SIG-M5 treated with dmso at 0.1 percent for 504 hours (cell line): ENCODE results near the gene PACSIN2.
"Not testable (repeated sequence)": the region's sequence is repeated elsewhere in the genome, so short reads cannot be mapped to it uniquely, and the experiment has no call there.

ENCODE experiments used
- DNase-seq: peaks from one replicate; lab custom pipeline; 2025; ENCODE audit not compliant: unreplicated experiment; lab: John Stamatoyannopoulos, UW

The PACSIN2 gene, protein sequence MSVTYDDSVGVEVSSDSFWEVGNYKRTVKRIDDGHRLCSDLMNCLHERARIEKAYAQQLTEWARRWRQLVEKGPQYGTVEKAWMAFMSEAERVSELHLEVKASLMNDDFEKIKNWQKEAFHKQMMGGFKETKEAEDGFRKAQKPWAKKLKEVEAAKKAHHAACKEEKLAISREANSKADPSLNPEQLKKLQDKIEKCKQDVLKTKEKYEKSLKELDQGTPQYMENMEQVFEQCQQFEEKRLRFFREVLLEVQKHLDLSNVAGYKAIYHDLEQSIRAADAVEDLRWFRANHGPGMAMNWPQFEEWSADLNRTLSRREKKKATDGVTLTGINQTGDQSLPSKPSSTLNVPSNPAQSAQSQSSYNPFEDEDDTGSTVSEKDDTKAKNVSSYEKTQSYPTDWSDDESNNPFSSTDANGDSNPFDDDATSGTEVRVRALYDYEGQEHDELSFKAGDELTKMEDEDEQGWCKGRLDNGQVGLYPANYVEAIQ

DNA sequence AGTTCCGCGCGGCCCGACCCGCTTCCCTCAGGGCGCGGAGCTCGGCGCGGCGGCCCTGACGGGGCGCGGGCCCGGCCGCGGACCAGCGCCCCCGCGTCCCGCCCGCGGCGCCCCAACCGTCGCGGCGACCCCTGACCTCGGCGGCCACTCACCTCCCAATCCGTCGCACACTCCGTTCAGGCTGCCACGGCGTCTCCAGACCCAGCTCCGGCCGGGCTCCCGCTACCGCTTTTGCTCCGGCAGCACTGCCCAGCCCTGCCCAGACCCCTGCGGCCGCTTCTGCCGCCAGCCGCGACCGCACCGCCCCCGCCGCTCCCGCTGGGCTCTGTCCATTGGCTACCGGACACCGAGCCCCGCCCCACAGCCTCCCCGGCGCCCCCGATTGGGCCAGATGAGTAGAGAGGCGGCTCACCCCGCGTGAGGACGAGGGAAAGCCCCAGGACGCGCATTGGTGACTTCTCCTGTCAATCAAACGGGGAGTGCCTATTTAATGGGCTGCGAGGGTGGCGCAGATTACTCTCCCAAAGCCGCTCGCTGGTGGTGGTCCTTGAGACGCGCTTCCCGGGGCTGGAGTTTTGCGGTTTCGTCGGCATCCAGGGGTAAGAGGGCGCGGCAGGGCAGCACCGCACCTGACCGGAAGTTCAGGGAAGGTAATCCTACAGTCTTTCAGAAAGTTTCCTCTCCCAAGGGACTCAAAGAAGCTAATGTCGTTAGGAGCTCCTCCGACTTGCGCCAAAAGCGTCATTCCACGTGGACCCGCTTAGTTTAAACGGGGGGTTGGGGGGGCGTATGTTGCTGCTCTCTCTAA is at the start of gene PACSIN2:
Gene PACSIN2, minus strand, starts transcription at position 281 of the 808 bp plus-strand sequence. CDS start 103,069 bp downstream, outside the sequence.
- DNase-seq: peak; percentile 92

DNA sequence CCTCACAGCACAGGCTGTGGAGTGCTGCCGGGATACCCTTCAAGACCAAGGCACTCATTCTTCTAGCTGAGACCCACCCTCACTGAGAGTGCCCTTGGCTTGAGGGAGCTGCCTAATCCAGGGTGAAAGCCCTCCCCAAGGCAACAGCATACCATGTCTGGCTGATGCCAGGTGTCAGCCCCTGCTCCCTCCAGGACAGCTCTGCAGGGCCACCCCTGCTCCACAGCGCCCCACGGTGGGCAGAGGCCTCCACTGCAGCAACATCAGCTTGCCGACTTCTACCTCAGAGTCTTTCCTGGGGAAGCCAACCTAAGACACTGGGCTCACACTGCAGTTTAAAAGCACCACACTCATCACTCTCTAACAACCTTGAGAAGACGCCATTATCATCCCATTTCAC is 45.2 kb upstream of the PACSIN2 start:
- no peak for DNase-seq

DNA sequence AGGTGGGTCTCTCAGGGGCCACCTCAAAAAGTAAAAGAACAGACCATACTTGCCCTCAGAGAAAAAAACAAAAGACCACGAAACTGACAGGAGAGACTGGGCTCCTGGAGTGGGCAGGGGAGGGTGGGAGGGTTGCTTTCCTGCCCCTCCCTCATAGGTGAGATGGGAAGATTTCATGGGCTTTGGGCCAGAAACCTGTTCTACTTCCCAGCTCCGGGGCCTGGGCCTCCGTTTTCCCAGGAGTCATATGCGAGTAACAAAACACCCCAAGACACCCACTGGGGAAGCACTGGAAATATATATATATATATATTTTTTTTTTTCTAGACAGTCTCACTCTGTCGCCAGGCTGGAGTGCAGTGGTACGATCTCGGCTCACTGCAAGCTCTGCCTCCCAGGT is 42.7 kb upstream of the PACSIN2 start:
- DNase-seq: no peak

DNA sequence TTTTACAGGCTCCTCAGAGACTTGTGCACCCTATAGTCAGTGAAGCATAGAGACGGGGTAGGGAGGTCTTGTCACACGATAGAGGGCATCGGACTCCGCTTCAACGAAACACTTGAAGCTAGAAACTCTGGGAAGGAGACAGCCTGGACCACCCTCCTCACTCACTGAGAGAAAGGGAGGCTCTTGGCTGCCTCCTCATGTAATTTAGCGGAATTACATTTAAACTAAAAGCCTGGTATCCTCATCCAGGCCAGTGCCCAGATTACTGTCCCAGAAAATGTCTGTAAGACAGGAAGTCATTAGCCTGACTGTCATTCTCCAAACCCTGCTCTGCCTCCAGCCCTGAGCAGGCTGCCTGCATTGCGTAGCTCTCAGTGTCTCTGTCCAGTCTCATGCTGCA is 38.2 kb upstream of the PACSIN2 start:
- no peak for DNase-seq

DNA sequence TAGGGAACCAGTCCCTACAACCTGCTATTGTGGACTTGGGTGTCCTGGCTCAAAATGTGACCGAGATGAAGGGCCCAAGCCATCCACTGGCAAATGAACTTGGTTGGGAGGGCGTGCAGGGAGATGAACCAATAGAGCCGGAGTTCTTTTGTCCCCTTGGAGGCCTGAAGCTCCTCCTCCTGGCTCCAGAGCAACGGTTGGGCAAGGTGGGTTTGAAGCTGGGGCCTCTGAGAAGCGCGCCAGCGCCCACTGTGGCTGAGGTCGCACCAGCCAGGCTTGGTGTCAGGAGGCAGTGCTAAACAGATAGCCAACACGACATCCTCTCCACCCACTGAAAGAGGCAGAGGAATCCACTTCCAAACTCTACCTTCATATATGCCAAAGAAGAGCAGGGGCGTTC is 36.0 kb upstream of the PACSIN2 start:
- DNase-seq: no peak

DNA sequence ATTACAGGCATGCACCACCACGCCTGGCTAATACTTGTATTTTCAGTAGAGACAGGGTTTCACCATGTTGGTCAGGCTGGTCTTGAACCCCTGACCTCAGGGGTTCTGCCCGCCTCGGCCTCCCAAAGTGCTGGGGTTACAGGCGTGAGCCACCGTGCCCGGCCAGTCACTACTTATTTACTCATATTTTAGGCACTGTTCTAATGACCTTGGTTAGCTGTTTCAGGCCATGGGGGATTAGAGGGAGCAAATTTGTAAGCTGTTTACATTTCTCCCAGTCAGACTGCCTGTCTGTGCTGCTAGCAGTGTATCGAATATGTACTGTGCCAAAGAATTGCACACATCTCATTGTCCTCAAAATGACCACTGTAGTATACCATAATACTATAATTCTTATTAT is 32.7 kb upstream of the PACSIN2 start:
- no peak for DNase-seq

DNA sequence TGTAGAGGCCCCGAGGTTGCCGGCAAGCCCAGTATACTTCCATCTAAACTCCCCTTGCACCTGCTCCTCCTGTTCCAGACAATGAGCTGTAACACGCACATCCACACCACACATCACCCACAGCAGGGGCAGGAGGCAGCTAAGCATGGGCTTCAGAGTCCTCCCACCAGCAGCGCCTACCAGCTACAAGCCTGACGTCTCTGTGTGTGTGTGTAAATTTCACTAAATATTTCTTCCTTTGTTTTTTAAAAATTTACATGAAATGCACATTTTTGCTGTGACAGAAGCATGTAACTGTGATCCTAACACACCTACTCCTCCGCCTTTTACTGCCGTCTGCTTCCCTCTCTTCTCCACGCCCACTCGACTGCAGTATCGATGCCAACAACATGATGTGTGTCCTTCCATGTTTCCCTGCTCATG is 29.4 kb upstream of the PACSIN2 start:
- DNase-seq: no peak

DNA sequence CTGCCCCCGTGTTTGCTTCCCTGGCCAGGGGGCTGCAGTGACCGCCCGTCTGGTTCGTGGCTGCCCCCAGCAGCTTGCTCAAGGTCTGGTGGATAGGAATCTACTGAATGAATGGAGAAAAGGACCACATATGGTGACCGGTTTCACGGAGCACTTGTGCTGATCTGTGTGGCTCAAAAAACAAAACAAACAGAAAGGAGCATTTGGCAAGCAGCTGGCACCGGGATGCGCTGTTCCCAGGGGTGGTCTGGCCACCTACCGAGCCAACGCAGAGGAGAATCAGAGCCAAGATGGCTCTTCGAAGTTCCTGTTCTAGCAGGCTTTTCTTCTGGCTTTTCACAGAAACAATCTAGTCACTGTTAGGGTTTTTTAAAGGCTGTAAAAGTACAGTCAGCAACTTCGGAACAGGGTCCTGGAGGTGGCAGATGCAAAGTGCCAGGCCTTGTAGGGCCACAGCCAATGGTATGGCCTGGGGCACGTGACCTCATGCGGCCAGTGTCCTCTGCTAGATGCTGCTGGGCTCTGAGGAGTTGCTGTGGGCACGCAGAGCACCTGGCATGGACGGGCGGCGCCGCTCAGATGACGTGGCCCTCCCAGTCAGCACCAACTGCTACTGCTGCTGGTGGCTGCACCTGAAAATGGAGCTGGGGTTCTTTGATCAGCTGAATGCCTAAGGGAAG is 27.3 kb upstream of the PACSIN2 start:
- DNase-seq: no peak

DNA sequence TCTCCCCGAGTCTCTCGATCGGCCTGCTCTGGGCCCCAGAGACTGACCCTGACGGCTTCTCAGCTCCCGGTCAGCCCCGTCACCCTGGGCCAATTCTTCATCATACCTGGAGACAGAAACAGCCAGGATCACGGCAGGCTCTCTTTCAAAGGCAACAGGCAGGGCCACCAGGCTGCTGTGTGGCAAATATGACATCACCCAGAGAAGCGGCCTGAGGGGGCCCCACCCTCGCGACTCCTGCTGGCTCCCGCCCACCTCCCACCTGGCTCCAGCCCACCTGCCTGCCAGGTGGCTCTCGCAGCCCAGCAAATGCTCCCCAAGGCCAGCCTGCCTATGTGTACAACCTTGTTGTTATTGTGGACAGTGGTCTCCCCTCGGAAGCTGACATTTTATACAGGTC is 24.9 kb upstream of the PACSIN2 start:
- DNase-seq: no peak

DNA sequence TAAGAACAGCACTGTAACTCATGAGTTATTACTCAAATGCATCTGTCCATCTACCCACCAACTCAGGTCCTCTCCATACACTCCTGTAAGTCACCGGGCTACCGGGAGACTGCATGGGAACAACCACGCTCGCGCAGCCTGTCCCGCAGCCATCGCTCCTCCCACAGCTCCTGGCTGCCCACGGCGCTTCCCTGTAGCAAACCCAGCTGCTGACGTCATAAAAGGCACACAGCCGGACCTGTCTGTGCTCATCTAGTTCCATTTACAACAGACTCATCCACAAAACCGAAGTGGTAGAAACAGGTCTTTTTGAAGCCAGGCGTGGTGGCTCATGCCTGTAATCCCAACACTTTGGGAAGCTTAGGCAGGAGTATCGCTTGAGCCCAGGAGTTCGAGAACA is 23.4 kb upstream of the PACSIN2 start:
- DNase-seq: no peak

DNA sequence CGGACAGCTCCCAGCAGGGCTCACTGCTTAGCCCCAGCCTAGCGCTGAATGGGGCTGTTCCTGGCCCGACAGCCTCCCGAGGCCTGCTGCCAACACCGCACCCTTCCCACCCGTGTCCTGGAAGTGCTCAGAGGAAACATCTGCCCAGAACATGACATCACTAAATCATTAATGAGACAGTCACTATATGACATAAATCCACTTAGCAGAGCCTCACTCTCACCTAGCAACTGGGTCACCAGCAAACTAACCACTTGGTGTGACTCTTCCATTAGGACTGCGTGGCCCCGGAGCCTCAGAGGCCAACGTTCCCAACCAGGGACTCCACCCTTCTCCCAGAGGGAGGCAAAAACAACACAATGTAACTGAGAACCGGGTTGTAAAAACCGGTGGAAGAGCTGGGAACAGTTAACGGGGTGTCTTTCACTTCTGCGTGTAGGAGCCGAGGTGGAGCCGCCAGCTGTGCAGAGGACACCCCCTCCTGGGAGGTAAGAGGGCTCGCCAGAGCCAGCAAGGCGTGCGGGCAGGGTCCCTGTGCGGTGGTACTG is 21.4 kb upstream of the PACSIN2 start:
- DNase-seq: no peak

DNA sequence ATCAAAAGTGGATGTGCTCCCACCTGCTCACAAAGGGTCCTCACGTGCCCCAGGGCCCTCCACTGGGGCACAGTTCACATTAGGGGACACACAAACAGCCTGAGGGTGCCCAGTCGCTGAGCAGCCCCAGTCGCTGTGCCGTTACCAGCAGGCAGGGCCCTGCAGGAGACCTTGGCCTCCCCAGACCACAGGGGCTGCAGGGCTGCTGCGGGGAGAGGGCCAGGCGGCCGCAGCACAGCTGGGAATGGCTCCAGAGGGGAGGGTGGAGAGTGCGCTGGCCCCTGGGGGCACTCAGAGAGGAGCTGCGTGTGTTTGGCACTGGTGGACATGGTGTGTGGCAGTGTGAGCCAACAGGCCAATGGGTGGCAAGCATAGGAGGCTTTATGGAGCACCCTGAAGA is 20.3 kb upstream of the PACSIN2 start:
- no peak for DNase-seq

DNA sequence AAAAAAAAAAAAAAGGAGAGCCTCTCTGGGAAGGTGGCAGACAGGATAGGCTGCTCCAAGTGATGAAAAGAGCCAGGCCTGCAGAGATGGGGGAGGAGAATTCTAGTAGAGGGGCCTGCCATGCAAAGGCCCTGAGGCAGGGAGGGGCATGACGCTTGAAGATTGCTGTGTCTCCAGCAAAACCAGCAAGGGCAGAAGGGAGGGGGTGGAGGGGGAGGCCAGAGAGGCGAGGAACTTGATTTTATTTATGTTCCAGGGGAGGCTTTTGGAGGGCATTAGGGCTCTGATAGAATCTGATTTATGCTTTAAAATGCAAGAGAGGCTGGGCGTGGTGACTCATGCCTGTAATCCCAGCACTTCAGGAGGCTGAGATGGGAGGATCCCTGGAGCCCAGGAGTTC is 16.7 kb upstream of the PACSIN2 start:
- DNase-seq: no peak

DNA sequence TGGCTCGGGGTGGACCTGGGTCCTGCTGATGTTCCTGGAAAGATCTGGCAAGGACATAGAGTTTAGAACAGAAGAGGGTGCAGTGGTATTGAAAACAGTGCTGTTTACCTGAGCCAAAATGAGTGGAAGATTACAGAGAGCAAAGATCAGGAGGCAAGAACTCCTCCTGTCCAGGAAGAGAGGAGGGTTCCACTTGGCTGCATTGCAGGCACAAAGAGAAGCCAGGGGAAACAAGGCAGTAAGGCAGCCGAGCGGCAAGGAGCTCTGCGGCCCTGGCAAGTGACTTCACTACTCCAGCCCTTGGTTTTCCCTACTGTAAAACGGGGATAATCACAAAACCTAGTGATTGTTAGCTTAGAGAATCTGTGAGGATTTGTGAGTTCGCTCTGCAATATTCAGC is 3.7 kb upstream of the PACSIN2 start:
- no peak for DNase-seq

DNA sequence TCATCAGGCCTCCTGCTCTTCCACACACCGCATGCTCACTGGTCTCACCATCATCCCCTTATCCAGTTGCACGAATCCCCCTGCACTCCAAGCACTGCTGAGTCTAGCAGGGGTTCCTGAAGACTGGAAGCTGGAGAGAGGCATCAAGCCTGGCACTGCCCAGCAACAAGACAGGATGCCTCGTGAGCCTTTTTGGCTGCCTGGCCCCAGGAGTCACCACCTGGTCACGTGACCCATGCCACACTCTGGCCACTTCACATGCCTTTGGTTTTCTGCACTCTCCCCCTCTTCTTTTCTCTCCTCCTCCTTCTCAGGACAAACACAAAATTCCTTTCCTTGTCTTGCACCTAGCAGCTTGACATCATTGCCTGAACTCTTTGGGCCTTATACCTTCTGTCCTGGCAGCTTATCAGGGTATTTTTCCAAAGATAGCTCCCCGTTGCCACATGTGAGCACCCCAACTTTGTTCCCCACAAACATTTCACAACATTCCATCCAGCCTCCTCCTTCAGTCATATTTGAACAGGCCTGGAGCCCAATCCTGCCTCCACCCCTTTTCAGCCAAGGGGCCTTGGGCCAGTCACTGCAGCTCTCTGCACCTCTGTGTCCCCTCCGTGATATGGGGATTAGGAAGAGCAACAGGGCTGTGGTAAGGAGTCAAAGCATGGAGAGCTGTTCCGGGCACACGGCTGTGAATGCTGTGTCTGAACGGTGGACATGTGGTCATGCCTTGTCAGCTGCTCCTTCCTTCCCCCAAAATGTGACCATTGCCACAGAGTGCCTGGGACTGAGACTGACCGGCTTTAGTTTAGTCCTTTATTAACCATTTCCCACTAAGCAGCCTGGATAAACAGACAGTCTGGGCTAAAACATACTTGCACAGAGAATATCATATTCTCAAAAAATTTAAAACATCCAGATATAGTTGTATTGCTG is 2.8 kb upstream of the PACSIN2 start:
- no peak for DNase-seq

DNA sequence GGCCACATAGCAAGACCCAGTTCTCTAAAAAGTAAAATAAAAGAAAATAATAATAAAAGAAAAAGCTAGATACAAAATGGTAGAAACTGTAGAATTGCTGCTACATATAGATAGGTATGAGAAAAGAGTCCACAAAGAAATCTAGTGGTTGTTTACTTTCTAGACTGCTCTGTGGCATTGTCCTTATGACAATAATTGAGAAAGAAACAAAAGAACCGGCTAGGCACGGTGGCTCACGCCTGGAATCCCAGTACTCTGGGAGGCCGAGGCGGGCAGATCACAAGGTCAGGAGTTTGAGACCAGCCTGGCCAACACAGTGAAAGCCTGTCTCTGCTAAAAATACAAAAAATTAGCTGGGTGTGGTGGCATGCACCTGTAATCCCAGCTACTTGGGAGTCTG is 1.2 kb upstream of the PACSIN2 start:
- not testable (repeated sequence) for DNase-seq

DNA sequence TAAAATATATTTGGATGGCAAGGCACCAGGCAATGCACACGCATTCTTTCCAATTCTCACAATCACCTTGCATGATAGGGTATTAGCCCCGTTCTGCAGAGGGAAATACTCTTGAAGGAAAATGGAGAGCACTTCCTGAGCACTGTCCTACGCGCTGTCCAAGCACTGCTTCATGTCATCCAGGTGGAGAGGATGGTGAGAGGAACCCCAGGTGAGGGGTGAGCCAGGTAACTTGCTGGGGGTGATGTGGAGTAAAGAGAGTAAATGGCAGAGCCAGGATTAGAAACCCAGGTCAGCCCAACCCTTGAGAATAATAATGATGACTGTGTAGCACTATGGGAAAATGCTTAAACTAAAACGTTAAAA is 711 bp upstream of the PACSIN2 start:
- DNase-seq: no peak

DNA sequence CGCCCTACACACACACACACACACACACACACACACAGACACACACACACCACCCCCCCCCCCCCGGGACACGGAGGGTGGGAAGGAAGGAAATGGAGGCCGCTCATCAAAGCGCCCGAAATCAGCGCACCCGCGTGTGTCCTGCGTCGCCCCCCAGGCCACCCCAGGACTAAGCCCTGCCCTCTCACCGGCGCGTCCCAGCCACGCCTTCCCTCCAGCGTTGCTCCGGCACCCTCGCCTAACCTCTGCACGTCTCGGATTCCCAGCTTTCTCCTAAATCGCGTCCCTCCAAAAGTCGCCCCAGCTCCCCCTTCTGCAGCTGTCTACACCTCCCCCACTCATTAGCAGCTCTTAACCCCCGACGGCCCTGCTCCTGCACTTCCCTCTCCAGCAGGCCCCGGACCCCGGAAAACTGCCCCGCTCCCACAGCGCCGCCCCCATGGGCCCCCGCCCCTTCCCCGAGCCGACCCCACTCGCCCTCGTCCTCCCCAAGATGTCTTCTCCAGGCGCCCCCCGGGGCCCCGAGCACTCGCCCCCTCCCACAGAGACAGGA is 557 bp downstream of the PACSIN2 start:
- DNase-seq: no peak

DNA sequence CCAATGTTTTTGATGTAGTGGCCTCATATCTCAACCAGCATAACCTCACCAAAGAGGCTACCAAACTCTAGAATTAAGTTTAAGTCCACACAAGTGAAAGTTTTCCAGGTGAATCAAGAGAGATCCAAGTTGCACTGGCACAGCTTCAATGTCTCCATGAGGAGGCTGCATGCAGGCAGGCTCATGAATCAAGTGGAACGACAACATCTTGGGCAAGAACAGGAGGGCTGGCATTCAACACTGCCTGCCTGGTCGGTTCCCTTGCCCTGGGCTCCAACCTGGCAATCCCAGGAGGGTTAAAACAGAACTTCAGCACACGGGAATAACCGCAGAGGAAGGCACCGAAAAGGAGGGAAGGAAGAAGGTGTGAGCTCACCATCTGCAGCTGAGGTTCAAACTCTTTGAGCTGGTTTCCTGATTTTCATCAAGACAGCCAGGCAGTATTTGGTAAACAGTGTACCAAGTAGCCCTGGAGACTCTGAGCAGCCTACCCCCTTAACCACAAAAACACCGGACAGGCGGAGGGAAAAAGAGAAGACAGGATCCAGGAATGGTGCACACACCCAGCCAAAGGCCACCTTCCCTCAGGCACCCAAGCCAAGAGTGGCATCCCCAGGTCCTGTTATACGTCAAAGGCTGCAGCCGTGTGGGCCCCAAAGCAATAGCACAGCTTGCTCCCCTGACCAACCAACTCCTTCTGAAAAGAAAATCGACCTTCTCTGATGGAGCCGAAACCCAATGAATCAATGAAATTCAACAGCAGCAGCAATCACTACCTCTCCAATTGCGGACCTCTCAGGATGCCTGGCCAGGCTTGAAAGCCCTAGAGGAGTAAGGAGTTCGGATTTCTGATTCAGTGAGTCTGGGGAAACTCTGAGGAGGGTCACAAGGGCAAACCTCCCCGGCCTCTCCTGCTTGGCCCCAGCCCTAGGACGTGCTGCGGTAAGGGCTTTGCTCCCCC is 1.3 kb downstream of the PACSIN2 start:
- no peak for DNase-seq
